ACHN (cell line): Measurements from ENCODE around the gene PSMD4.
A peak's percentile ranks its signal among the peaks of the same experiment; 100 is the strongest.
"Not testable (repeated sequence)": the region's sequence is repeated elsewhere in the genome, so short reads cannot be mapped to it uniquely, and the experiment has no call there.

Experiments
- DNase-seq: peaks from one replicate; pipeline ENCODE4 v3.0.0-alpha.2; 2015
- in situ Hi-C: cut with HindIII; loops from 2 replicates; pipeline ENCODE4 v1.10.0; 2017; ENCODE audit warnings: low sequenced_read_pairs, low pct_ligation_motif_present, low pct_unique_long_range_greater_than_20kb

The PSMD4 gene

DNA sequence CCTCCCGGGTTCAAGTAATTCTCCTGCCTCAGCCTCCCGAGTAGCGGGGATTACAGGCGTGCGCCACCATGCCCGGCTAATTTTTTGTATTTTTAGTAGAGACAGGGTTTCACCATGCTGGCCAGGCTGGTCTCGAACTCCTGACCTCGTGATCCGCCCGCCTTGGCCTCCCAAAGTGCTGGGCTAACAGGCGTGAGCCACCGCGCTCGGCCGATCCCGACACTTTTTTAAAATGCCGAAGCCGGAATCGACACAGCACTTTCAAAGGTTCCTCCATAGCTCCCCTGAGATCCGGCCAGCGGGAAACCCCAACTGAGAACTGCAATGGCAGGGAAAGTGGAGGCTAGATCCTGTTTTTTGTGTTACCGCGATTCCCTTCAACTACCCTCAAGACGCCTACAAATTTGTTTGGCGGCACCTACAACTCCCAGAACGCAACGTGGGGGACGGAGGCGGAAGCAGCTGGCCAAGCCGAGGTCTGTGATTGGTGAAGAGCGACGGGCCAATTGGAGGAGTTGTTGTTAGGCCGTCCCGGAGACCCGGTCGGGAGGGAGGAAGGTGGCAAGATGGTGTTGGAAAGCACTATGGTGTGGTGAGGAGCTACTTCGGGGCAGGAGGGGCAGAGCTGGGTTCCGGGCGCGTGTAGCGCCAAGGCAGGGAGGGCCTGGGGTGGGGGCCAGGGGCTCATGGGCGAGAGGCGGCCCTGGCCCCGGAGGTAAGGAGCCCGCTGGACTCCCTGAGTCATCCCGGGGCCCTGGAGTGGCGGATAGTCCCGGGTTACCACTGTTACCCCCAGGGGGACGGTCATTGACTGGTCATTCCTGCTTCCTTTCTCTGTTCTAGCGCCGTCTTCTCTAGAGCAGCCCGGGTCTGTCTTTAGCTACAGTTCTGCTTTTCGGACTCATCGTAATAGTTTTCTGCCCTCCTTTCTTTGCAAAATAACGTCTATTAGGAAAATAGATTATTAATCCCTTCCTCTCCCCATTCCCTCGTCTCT is at the start of gene PSMD4:
Gene PSMD4 (plus strand): TSS at position 518 of the 997 bp plus-strand sequence. CDS start 49 bp downstream, at position 567.
- in situ Hi-C loops = no loop called here

DNA sequence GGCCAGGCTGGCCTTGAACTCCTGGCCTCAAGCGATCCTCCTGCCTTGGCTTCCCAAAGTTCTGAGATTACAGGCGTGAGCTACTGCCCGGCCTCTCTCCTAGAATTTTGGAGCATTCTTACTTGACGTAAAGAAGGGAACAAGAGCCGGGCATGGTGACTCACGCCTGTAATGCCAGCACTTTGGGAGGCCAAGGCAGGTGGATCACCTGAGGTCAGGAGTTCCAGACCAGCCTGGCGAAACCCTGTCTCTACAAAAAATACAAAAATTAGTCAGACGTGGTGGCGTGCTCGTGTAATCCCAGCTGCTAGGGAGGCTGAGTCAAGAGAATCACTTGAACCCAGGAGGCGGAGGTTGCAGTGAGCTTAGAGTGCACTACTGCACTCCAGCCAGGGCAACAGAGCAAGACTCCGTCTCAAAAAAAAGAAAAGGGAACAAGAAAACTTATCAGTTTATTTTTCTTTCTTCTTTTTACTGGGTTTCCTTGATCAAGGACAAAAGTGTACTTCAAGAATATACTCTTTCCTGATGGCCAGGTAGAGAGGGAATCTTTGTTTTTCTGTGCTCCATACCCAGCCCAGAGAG is 49.1 kb upstream of the PSMD4 start:
- in situ Hi-C loops, DNase-seq: not testable (repeated sequence)

More for the DNA sequence above, at the start of gene PSMD4:
- peak; percentile 99 for DNase-seq

DNA sequence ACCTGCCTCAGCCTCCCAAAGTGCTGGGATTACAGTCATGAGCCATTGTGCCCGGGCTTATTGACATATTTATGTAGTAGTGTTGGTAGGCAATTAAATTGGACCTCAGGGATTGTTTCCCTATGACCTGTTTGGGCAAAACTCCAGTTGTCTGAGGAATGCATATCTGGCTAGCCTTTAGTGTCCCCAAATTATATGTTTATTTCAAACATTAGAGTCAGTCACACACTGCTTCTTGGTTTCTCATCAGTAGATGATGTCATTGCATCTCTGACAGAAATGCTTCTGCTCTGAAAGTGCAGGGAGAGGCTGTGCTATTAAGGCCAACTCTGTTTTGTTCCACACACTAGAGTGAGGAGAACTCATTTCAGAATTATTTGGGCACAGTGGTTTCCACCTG is 43.7 kb upstream of the PSMD4 start:
- no peak for DNase-seq
- in situ Hi-C loops = no loop called here

DNA sequence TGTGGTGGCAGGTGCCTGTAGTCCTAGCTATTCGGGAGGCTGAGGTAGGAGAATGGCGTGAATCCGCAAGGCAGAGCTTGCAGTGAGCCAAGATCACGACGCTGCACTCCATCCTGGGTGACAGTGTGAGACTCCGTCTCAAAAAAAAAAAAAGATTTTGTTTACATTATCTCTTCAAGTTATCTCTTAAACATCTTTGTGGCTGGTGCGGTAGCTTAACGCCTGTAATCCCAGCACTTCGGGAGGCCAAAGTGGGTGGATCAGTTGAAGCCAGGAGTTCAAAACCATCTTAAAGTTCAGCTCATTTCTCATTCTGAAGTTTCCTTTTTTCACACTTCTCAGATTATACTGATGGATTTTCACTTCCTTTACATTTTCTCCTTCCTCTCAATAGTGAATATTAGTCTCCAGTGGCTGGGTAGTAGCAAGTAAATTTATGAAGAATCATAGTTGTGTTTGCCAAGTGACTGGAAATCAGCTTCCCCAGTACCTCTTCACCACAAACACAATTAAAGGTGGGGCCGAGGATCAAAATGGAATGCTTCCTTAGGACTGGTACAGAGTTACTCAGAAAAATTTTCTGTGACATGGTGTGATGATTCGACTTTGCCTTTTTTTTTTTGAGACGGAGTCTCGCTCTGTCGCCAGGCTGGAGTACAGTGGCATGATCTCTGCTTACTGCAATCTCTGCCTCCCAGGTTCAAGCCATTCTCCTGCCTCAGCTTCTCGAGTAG is 42.4 kb upstream of the PSMD4 start:
- in situ Hi-C loops = no loop called here
- DNase-seq = no peak

DNA sequence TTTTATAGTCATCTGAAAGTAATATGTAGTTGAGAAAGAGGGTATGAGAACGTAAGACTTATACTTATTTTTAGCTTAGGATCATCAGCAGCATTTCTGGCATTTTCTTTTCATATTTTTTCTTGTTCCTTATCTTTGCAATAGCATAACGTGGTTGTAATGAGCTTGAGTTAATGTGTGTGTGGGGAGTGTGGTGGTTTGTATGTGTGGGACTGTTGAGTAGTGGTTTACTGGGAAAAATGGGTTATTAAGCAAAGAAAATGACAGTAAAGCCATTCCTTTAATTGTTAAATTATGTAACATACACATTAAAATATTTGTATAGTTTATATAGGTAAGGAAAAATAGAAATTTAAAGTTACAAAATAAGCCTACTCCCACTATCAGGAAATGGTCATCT is 41.0 kb upstream of the PSMD4 start:
- DNase-seq = no peak
- in situ Hi-C loops = no loop called here

DNA sequence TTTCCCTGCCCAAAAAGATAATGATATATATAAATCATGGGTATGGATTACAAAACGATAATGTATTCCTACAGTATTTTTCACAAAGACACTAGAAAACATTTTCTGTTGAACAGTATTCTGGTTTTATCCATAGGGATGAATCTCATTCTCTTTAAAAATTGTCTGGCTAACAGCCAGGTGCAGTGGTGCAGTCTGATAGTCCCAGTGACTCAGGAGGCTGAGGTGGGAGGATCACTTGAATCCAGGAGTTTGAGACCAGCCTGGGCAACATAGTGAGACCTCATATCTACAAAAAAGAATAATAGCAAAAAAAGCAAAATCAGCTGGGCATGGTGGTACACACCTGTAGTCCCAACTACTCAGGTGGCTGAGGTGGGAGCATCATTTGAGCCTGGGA is 32.9 kb upstream of the PSMD4 start:
- in situ Hi-C loops = no loop called here
- DNase-seq = no peak

DNA sequence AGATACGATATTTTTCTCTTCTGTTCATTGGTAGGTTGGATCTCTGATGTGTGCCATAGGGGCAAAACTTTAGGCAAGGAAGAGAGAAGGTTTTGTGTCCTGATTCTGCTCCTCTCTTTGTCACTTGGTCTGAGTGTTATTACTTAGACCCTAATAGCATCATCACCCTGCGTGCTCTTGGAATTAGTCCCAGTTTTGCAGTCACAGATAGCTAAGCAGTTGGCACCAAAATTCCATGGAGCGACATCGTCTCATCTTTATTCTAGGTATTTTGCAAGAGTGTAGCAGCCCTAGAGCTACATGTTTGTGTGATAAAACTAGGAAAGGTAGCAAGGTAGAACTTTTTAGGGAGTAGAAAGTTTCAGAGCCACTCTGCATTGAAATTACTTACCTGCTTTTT is 32.4 kb upstream of the PSMD4 start:
- DNase-seq = peak; percentile 27
- in situ Hi-C loops = no loop called here

DNA sequence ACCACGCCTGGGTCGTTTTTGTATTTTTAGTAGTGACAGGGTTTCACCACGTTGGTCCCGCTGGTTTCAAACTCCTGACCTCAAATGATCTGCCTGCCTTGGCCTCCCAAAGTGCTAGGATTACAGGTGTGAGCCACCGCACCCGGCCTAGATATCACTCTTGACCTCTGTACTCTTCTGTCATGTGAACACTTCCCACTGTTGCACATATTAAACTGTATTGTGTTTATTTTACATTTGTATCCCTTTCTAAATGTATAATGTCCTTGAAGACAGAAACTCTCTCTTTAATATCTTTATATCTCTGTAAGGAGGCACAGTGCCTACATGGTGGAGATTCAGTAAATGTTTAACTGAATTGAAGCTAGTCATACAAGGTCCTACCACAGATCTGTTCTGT is 19.3 kb upstream of the PSMD4 start:
- in situ Hi-C loops = no loop called here

DNA sequence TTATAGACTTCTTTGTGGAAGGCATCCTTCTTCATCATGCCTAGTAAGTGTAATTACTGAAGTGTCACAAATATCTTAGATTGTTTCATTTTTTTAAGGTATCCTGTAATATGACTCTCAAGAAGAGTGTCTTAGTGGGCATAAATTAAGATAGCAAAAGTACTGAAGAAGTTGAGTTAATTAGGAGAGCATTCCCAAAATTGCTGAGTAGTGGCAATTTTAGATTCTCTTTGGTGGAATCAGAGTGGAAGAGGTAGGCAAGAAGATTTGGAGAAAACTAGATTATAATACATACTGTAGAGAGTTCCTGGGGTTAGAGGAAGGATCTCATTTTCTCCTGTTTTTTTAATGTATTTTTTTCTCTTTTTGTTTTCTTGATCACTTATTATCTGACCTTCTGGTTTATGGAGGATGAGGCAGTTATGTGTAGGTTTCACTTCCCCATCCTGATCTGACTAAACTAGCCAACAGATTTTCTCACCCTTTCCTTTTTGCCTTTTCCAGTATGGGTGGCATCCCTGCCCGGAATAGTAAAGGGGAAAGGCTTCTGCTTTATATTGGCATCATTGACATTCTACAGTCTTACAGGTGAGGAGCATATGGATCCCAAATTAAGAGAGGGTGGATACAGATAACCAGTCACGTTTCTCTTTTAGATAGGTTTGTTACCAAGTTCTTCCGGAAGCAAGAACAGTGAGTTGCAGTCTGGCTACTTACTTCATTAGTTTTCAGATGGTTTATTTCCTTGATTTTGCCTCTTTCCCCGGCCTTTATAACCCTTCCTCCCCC is 16.7 kb upstream of the PSMD4 start:
- in situ Hi-C loops = no loop called here
- DNase-seq = no peak

More for the DNA sequence above, 19.3 kb upstream of the PSMD4 start:
- DNase-seq = no peak

DNA sequence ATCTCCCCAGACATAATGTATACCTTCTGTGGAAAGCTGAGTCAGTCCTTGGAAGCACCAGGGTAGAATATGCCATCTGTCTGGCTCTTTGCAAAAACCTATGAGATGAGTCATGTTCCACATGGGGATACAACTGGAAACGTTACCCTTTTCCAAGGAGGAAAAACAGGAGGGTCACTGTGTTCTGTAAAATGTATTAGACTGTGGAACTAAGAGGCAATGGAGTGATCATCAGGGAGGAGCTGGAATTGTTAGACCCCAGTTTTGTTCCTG is 16.1 kb upstream of the PSMD4 start:
- in situ Hi-C loops = no loop called here

DNA sequence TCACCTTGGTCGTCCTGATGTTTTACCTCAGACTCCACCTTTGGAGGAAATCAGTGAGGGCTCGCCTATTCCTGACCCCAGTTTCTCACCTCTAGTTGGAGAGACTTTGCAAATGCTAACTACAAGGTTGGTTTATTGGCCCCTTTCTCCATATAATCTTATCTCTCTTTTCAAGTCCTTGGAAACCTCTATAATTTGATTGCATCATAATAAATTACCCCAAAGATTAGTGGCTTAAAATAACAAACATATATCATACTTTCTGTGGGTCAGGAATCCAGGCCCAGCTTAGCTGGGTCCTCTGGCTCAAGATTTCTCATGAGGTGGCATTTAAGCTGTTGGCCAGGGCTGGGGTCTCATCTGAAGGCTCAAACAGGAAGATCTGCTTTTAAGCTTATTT is 12.1 kb upstream of the PSMD4 start:
- in situ Hi-C loops = no loop called here
- DNase-seq = no peak

More for the DNA sequence above, 16.1 kb upstream of the PSMD4 start:
- peak; percentile 78 for DNase-seq

DNA sequence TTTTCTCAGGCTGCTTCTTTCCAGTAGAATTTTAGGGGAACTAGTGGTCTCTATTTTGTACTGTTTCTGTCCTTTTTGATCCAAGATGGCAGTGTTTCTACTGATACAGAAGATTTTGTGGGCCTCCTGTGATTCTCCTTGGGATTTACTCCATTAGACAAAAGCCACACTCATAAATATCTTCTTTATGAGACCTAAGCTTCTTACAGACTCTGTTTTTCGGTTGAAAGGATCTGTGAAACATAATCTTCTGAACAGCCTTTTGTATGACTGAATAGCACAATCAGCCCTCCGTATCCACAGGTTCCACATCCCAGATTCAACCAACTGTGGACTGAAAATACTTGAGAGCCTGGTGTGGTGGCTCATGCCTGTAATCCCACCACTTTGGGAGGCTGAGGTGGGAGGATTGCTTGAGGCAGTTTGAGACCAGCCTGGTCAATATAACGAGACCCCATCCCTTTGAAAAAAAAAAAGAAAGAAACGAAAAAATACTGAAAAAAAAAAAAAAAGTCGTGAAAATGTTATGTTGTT is 10.8 kb upstream of the PSMD4 start:
- DNase-seq = no peak
- in situ Hi-C loops = no loop called here

DNA sequence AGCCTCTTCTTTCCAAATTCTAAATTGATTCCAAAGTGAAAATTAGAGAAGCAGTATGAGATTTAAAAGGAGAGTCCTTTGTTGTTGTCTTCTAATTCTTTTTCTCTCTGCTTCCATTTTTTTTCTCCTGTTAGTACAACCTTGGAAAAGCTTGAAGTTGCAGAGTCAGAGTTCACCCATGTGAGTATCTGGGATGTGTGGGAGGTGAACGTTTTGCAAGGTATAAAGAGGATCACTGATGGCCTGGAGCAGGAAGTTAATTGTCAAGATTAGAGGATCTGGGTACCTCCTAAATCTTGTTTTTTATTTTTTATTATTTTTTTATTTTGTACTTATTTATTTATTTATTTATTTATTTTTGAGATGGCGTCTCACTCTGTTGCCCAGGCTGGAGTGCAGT is 7.7 kb upstream of the PSMD4 start:
- no peak for DNase-seq
- in situ Hi-C loops = no loop called here

DNA sequence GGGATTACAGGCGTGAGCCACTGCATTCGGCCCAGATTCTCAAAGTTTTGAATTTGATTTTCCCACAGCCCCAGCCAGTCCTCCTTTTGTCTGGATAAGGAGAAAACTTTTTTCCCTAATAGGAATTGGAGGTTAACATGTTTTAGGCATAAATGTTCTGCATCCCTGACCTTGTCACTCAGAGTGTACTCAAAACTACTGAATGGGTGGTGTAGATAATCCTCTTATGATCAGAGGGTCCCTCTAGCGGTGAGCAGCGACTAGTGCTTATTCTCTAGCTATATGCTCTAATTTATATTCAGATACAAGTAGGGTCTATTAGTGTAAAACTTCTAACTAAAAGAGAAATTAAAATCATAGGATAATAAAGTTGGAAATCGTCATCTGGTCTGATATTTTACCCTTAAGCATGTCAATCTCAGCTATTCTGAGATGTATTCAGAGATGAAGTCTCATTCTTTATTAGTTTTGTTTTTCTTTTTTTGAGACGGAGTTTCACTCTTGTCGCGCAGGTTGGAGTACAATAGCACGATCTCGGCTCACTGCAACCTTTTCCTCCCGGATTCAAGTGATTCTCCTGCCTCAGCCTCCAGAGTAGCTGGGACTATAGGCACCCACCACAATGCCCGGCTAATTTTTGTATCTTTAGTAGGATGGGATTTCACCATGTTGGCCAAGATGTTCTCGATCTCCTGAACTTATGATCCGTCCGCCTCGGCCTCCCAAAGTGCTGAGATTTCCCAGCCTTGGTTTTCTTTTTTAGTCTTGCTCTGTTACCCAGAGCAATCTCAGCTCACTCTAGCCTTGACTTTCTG is 2.7 kb upstream of the PSMD4 start:
- DNase-seq = peak; percentile 88
- in situ Hi-C loops = no loop called here

DNA sequence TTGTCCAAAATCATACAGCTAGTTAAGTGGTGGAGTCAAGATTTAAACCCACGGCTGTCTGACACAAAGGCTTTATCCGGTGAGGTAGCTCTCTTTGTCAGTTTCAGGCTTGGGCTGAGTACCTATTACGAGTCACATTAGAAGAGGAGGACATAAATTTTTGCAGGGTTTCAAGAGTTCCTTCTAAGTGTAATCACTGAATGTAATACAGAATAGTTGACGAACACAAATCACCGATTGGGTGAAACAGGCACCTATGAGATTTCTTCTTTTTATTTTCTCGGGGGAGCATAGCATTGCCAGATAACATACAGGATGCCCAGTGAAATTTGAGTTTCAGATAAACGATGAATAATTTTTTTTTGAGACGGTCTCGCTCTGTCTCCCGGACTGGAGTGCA is 847 bp downstream of the PSMD4 start:
- in situ Hi-C loops = no loop called here
- peak; percentile 18 for DNase-seq

DNA sequence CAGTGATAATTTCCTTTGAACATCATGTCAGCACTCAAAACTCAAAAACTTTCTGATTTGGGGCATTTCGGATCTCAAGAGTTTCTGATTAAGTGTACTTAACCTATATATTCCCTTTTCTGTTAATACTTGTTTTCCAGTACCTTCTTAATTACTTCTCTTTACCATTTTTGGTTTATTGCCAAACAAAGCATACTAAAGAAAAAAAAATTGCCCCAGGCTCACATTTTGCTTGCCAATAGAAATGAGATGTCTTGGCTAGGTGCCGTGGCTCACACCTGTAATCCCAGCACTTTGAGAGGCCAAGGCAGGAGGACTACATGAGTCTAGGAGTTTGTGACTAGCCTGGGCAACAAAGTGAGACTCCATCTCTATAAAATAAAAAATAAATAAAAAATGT is 4.8 kb downstream of the PSMD4 start:
- in situ Hi-C loops = no loop called here
- no peak for DNase-seq

DNA sequence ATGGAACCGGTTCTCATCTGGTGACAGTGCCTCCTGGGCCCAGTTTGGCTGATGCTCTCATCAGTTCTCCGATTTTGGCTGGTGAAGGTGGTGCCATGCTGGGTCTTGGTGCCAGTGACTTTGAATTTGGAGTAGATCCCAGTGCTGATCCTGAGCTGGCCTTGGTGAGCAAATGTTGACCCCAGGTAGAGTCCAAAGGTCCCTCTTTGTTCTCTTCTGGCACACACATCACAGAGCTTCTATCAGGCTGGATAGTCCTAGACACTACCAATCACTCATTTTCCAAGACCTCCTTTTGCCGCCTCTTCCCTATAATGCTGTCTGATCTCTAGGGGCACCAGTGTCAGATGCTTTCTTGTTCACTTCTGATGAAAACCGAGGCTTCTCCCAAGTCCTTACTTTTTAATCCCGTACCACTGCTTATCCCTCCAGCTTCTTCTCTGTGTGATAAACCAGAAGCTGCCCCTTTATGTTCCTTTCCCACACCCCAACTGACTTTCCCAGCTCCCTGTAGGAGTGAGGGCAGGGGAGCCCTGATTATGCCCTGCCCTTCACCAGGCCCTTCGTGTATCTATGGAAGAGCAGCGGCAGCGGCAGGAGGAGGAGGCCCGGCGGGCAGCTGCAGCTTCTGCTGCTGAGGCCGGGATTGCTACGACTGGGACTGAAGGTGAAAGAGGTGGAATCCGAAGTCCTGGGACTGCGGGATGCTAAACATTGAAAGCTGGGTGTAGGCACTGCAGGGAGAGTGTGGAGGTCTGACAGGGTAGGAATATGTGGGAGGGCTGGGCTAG is 11.1 kb downstream of the PSMD4 start:
- DNase-seq = no peak
- in situ Hi-C loops = no loop called here
